ENCODE data around the gene GAS7. TPM values are rescaled to one million over a fixed set of nuclear protein-coding genes. Genes with fewer than 3 reads are reported as not detected.

The GAS7 gene
- polyA plus RNA-seq, 5 donors = 32.0 to 39.7 (median 32.2) TPM

- no peak for DNase-seq
Observed at GRCh38 chr17:9917801-9918200, 280.6 kb downstream of the GAS7 start.

- no peak for DNase-seq
Observed at GRCh38 chr17:9917131-9917530, 281.3 kb downstream of the GAS7 start.

GRCh38 chr17:9916108-9916507 is 282.3 kb downstream of the GAS7 start:
- no peak for DNase-seq

GRCh38 chr17:9913476-9913875 is 284.9 kb downstream of the GAS7 start:
- DNase-seq = no peak

- no peak for DNase-seq
Observed at GRCh38 chr17:9912121-9913099, 286.0 kb downstream of the GAS7 start.

- no peak for DNase-seq
Observed at GRCh38 chr17:9911089-9911488, 287.3 kb downstream of the GAS7 start.

GRCh38 chr17:9908649-9909042 is 289.8 kb downstream of the GAS7 start:
- no peak for DNase-seq

- no peak for DNase-seq
Observed at GRCh38 chr17:9907883-9908648, 290.3 kb downstream of the GAS7 start.

- DNase-seq = no peak
Observed at GRCh38 chr17:9907131-9907530, 291.3 kb downstream of the GAS7 start.

- no peak for DNase-seq
Observed at GRCh38 chr17:9906616-9907015, 291.8 kb downstream of the GAS7 start.

- DNase-seq = no peak
Observed at GRCh38 chr17:9905902-9906301, 292.5 kb downstream of the GAS7 start.

GRCh38 chr17:9905078-9905415 is 293.4 kb downstream of the GAS7 start, which contains the start of gene RCVRN:
Gene RCVRN (minus strand): TSS chr17:9905271. CDS start chr17:9905180, 91 bp downstream.
- DNase-seq = no peak

GRCh38 chr17:9904277-9905077 is 293.9 kb downstream of the GAS7 start:
- DNase-seq = no peak

- peak; percentile 31 for DNase-seq
Observed at GRCh38 chr17:9902120-9902519, 296.3 kb downstream of the GAS7 start.

- DNase-seq = no peak
Observed at GRCh38 chr17:9900784-9901183, 297.6 kb downstream of the GAS7 start.

GRCh38 chr17:9900044-9900594 is 298.3 kb downstream of the GAS7 start:
- no peak for DNase-seq

- DNase-seq = no peak
Observed at GRCh38 chr17:9899280-9900043, 298.9 kb downstream of the GAS7 start.

GRCh38 chr17:9898812-9899211 is 299.6 kb downstream of the GAS7 start:
- DNase-seq = no peak

GRCh38 chr17:9897372-9897968 is 300.9 kb downstream of the GAS7 start:
- no peak for DNase-seq

GRCh38 chr17:9895923-9896322 is 302.5 kb downstream of the GAS7 start:
- no peak for DNase-seq

Measured in right lung (tissue), 5 donors.